Activated CD4-positive, alpha-beta memory T cell treated with anti-CD3 and anti-CD28 coated beads, Interleukin-2, amount 10 ng/mL, durations not matched to agents 7 days and 5 days (primary cell): Measurements from ENCODE around the gene STN1. TPM values are rescaled to one million over a fixed set of nuclear protein-coding genes. Genes with fewer than 3 reads are reported as not detected.

Source experiments
- CTCF ChIA-PET: fragments of 350-600 bp; sonication (Branson Sonifier 250); formaldehyde crosslinking; loops from one replicate; lab custom pipeline; 2021; ENCODE audit warnings: antibody characterized with exemption, inconsistent platforms; lab: Charles Lee
- POLR2A ChIA-PET: fragments of 350-600 bp; sonication (Branson Sonifier 250); formaldehyde crosslinking; loops from one replicate; lab custom pipeline; 2021; ENCODE audit warnings: antibody characterized with exemption; lab: Charles Lee
- DNase-seq: peaks from one replicate; pipeline ENCODE4 v3.0.0-alpha.2; 2020
- H3K27ac Mint-ChIP-seq: one replicate; pipeline ENCODE4 v1.8.0; 2021; ENCODE audit warnings: mild to moderate bottlenecking, mixed read lengths
- H3K27me3 Mint-ChIP-seq: one replicate; pipeline ENCODE4 v1.8.0; 2021; ENCODE audit warnings: mixed read lengths
- H3K36me3 Mint-ChIP-seq: one replicate; pipeline ENCODE4 v1.8.0; 2021; ENCODE audit warnings: low read depth, mixed read lengths
- H3K4me1 Mint-ChIP-seq: one replicate; pipeline ENCODE4 v1.8.0; 2021; ENCODE audit warnings: mixed read lengths
- H3K4me3 Mint-ChIP-seq: one replicate; pipeline ENCODE4 v1.8.0; 2021; ENCODE audit warnings: mild to moderate bottlenecking, mixed read lengths
- H3K9me3 Mint-ChIP-seq: one replicate; pipeline ENCODE4 v1.8.0; 2021; ENCODE audit warnings: mixed read lengths
- total RNA-seq, 2 experiments: library from RNA; stranded (reverse); gene quantifications; one replicate each; pipeline ENCODE4 v1.2.3, GENCODE V29; 2021

The STN1 gene
- total RNA-seq: 10 to 100 TPM; 55.1 to 56.8 TPM

GRCh38 chr10:103918053-103918846 lies at the start of gene STN1:
STN1 (minus strand) TSS chr10:103918184; CDS start chr10:103917594, 590 bp downstream.
- CTCF ChIA-PET: interaction anchor here (1.0 to 2.9 kb wide), 3 partner anchors 17 to 30 kb away, joined by 4 to 8 read pairs (median 4); no protein-coding TSS in a partner anchor
- POLR2A ChIA-PET: interaction anchor here (0.8 to 7.6 kb wide), 8 partner anchors 9 to 222 kb away, joined by 3 to 67 read pairs (median 15); partner anchors contain the start of genes SFR1 and SLK

GRCh38 chr10:103967448-103968071 lies 49.6 kb upstream of the STN1 start:
- Mint-ChIP-seq H3K4me1 (peaks cover 37% of the 10 kb centered on the region), H3K27me3 (no peaks in the 10 kb centered on the region), H3K27ac (peak overlapping the region; percentile 86), H3K4me3 (peak overlapping the region; percentile 100), H3K36me3 (peaks cover 16% of the 10 kb centered on the region), H3K9me3 (no peaks in the 10 kb centered on the region)
- ChIA-PET POLR2A (interaction anchor here (0.5 to 4.6 kb wide), 20 partner anchors 9 to 384 kb away, joined by 3 to 38 read pairs (median 3); partner anchors contain the start of genes GSTO1, GSTO2 and SFR1), CTCF (interaction anchor here (1.0 to 1.4 kb wide), 4 partner anchors 46 to 154 kb away, joined by 3 to 7 read pairs (median 4); partner anchors contain the start of gene SFR1)
- no peak for DNase-seq

More at GRCh38 chr10:103918053-103918846, at the start of gene STN1:
- Mint-ChIP-seq H3K9me3 (peaks cover 7% of the 10 kb centered on the region), H3K36me3 (peaks cover 30% of the 10 kb centered on the region), H3K4me3 (peak within 1 kb of the TSS; percentile 91), H3K4me1 (peaks cover 37% of the 10 kb centered on the region), H3K27ac (peak within 1 kb of the TSS; percentile 93), H3K27me3 (no peaks in the 10 kb centered on the region)
- peak; percentile 97 for DNase-seq

GRCh38 chr10:103966671-103967447 lies 48.9 kb upstream of the STN1 start, which contains the start of gene SLK:
SLK (plus strand) TSS chr10:103967140; CDS start chr10:103967746, 606 bp downstream.
- Mint-ChIP-seq H3K36me3 (peaks cover 12% of the 10 kb centered on the region), H3K27me3 (no peaks in the 10 kb centered on the region), H3K4me1 (peaks cover 33% of the 10 kb centered on the region), H3K27ac (peak within 1 kb of the TSS; percentile 86), H3K4me3 (peak within 1 kb of the TSS; percentile 100), H3K9me3 (no peaks in the 10 kb centered on the region)
- ChIA-PET CTCF (interaction anchor here (0.7 to 1.4 kb wide), 5 partner anchors 17 to 155 kb away, joined by 4 to 11 read pairs (median 4); partner anchors contain the start of gene SFR1), POLR2A (interaction anchor here (0.6 to 2.6 kb wide), 18 partner anchors 9 to 384 kb away, joined by 3 to 38 read pairs (median 4); partner anchors contain the start of genes GSTO1 and SFR1)
- peak; percentile 86 for DNase-seq

- ChIA-PET CTCF (no interaction called here), POLR2A (interaction anchor here (0.7 kb wide), 1 partner anchor 128 kb away, joined by 3 read pairs; no protein-coding TSS in a partner anchor)
- Mint-ChIP-seq H3K4me1 (no peaks in the 10 kb centered on the region), H3K4me3 (no peak overlapping the region), H3K36me3 (no peaks in the 10 kb centered on the region), H3K27ac (no peak overlapping the region), H3K27me3 (peaks cover 19% of the 10 kb centered on the region), H3K9me3 (no peaks in the 10 kb centered on the region)
- DNase-seq: no peak
Measured at GRCh38 chr10:103960103-103960502, 42.1 kb upstream of the STN1 start.

DNA sequence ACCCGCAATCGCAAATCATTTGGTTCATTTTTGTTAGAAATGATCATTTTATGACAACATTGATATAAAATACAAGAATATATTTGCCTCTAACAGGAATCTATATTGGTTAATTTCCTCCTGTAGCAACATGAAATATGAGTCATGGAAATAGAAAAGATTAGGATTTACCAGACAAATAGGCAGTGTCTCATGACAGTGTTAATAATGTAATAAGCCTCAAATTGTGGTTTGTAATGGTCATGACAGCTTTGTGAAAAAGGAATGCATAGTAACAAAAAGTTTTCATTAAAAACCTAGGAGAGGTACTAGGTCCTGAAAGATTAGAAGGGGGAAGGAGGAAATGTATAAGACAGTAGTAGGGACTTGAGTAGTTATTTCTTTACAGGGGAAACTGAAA lies 41.0 kb upstream of the STN1 start:
- ChIA-PET CTCF (no interaction called here), POLR2A (no interaction called here)
- no peaks in the 10 kb centered on the region for H3K4me1 Mint-ChIP-seq
- no peaks in the 10 kb centered on the region for H3K9me3 Mint-ChIP-seq
- peaks cover 21% of the 10 kb centered on the region for H3K27me3 Mint-ChIP-seq
- no peak for DNase-seq
- H3K4me3 Mint-ChIP-seq: no peak overlapping the region
- H3K36me3 Mint-ChIP-seq: no peaks in the 10 kb centered on the region
- no peak overlapping the region for H3K27ac Mint-ChIP-seq

DNA sequence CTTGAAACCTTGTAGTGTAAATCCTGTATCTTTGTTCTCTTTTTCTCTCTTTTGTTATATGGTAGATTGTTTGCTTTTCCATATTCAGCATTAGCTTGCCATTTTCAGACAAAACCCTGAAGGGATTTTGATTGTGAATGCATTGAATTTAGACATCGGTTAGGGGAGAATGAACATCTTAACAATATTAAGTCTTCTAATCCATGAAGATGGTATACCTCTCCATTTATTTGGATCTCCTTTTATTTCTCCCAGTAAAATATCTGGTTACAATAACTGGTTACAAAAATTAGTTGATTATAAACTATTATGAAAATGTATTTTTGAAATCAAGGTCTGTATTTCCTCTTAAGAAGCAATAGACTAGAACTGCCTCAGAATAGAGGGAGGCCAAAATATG lies 36.6 kb upstream of the STN1 start:
- Mint-ChIP-seq H3K27me3 (peaks cover 15% of the 10 kb centered on the region), H3K36me3 (no peaks in the 10 kb centered on the region), H3K9me3 (no peaks in the 10 kb centered on the region), H3K4me3 (no peak overlapping the region), H3K27ac (no peak overlapping the region), H3K4me1 (peaks cover 3% of the 10 kb centered on the region)
- ChIA-PET POLR2A (no interaction called here), CTCF (no interaction called here)
- no peak for DNase-seq

DNA sequence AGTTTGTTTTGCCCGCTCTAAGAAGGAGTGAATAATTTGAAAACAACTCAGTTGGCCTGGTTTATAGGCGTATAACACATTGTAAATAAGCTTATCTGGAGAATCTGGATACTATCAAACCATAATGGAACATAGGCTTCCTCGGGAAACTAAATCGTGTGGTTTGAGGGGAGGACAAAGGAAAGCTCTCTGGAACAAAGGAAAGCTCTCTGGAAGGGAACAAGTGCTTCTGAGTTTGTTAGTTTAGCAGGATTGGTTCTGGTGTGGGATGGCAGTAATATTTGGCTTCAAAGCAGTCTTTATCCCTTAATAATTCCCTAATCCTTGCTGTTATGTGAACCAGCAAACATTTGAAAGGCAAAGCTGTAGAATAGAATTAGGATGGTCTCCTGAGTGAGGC lies 34.0 kb upstream of the STN1 start:
- CTCF ChIA-PET: no interaction called here
- DNase-seq: no peak
- peaks cover 5% of the 10 kb centered on the region for H3K27me3 Mint-ChIP-seq

GRCh38 chr10:103951183-103951582 lies 33.2 kb upstream of the STN1 start:
- H3K9me3 Mint-ChIP-seq: no peaks in the 10 kb centered on the region
- CTCF ChIA-PET: no interaction called here
- no peak for DNase-seq

More for the DNA sequence above, 34.0 kb upstream of the STN1 start:
- Mint-ChIP-seq H3K36me3 (no peaks in the 10 kb centered on the region), H3K4me1 (peaks cover 14% of the 10 kb centered on the region), H3K9me3 (no peaks in the 10 kb centered on the region), H3K27ac (no peak overlapping the region), H3K4me3 (no peak overlapping the region)
- POLR2A ChIA-PET: no interaction called here

DNA sequence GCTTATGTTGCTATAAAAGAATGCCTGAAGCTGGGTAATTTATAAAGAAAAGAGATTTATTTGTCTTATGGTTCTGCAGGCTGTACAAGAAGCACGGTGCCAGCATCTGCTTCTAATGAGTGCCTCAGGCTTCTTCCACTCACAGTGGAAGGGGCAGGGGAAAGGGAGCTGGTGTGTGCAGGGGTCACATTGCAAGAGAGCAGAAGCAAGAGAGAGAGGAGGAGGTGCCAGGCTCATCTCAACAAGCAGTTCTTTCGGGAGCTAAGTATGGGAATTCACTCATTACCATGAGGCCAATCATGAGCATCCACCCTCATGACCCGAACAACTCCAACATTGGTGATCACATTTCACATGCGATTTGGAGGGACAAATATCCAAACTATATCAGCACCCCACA lies 31.7 kb upstream of the STN1 start:
- H3K9me3 Mint-ChIP-seq: no peaks in the 10 kb centered on the region
- peaks cover 15% of the 10 kb centered on the region for H3K4me1 Mint-ChIP-seq
- POLR2A ChIA-PET: no interaction called here
- CTCF ChIA-PET: interaction anchor here (0.8 kb wide), 1 partner anchor 62 kb away, joined by 5 read pairs; no protein-coding TSS in a partner anchor
- no peak overlapping the region for H3K27ac Mint-ChIP-seq
- H3K36me3 Mint-ChIP-seq: no peaks in the 10 kb centered on the region
- H3K4me3 Mint-ChIP-seq: no peak overlapping the region
- DNase-seq: no peak
- H3K27me3 Mint-ChIP-seq: peaks cover 2% of the 10 kb centered on the region

More at GRCh38 chr10:103951183-103951582, 33.2 kb upstream of the STN1 start:
- peaks cover 15% of the 10 kb centered on the region for H3K4me1 Mint-ChIP-seq
- H3K27ac Mint-ChIP-seq: no peak overlapping the region
- peaks cover 5% of the 10 kb centered on the region for H3K27me3 Mint-ChIP-seq
- no peak overlapping the region for H3K4me3 Mint-ChIP-seq
- H3K36me3 Mint-ChIP-seq: no peaks in the 10 kb centered on the region
- POLR2A ChIA-PET: no interaction called here

GRCh38 chr10:103947799-103948516 lies 30.0 kb upstream of the STN1 start:
- Mint-ChIP-seq H3K27ac (no peak overlapping the region), H3K27me3 (peaks cover 6% of the 10 kb centered on the region), H3K4me3 (no peak overlapping the region), H3K9me3 (no peaks in the 10 kb centered on the region), H3K4me1 (peaks cover 12% of the 10 kb centered on the region), H3K36me3 (no peaks in the 10 kb centered on the region)
- ChIA-PET POLR2A (no interaction called here), CTCF (no interaction called here)
- no peak for DNase-seq

DNA sequence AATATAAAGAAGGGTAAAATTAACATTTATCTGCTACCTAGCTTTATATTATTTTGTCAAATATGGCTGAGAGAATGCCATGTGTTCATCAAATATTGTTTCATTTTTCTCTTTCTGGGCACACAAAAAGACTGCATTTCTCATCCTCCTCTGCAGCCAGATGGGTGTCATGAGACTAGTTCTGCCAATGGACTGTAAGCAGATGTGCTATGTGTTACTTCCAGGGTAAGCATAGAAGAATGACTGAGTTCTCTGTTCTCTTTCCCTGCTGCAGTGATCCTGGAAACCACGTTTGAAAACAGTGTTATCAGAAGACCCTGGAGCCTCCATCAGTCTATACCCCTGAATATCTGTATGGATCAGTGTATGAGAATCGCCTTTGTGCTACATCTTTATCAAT lies 24.9 kb upstream of the STN1 start:
- POLR2A ChIA-PET: interaction anchor here (0.6 kb wide), 1 partner anchor 1019 kb away, joined by 3 read pairs; no protein-coding TSS in a partner anchor
- H3K9me3 Mint-ChIP-seq: no peaks in the 10 kb centered on the region
- no peaks in the 10 kb centered on the region for H3K36me3 Mint-ChIP-seq
- no peak for DNase-seq
- peaks cover 9% of the 10 kb centered on the region for H3K4me1 Mint-ChIP-seq
- H3K27ac Mint-ChIP-seq: no peak overlapping the region
- peaks cover 11% of the 10 kb centered on the region for H3K27me3 Mint-ChIP-seq
- CTCF ChIA-PET: no interaction called here
- H3K4me3 Mint-ChIP-seq: no peak overlapping the region

DNA sequence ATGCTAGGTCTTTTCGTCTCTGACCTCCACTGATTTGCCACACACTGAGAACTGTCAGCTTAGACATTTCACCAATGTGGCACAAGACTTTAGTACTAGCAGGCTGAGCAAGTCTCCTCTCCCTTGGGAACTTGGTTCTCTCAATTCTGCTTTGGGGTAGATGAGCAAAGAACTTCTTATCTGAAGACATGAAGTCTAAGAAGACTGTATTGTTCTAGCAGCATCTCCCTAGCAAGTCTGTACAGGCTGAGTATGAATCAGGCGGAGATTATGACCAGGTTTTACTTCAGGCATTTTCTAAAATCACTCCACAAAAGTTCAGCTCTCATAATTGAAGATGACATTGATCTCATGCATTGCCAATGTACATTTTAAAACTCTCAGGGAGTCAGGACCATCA lies 23.8 kb upstream of the STN1 start:
- peaks cover under 1% of the 10 kb centered on the region for H3K4me1 Mint-ChIP-seq
- H3K9me3 Mint-ChIP-seq: no peaks in the 10 kb centered on the region
- H3K27ac Mint-ChIP-seq: no peak overlapping the region
- no peak overlapping the region for H3K4me3 Mint-ChIP-seq
- DNase-seq: no peak
- H3K36me3 Mint-ChIP-seq: no peaks in the 10 kb centered on the region
- ChIA-PET POLR2A (no interaction called here), CTCF (no interaction called here)
- H3K27me3 Mint-ChIP-seq: peaks cover 11% of the 10 kb centered on the region
